ENCODE measurements around the gene RHAG.
"Not testable (repeated sequence)": the region's sequence is repeated elsewhere in the genome, so short reads cannot be mapped to it uniquely, and the experiment has no call there.

RHAG gene

DNA sequence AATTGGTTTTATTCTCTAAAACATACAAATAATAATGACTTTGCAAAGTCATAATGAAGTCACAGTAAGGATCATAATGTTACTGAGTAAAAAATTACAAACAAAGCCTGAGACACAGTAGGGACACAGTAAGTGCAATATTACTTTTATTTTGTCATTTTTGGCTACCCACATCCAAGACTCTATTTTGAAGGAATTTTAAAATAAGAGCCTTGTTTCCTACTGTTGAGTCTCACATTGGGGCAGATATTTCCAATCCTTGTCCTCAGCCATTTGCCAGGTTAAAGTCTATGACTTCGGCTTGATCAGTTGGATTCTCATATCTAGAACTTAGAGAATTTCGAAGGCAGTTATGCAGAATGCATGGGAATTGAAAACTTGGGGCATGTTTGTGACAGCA is 10.8 kb upstream of the RHAG start:
- DNase-seq (ENCODE audit: low spot score in 2 of 2): no peak
- no peaks in the 10 kb centered on the region for H3K9me3 Mint-ChIP-seq
- H3K4me1 Mint-ChIP-seq: no peaks in the 10 kb centered on the region
- H3K27ac Mint-ChIP-seq: no peak overlapping the region
- ATAC-seq: no peak
- no peaks in the 10 kb centered on the region for H3K36me3 Mint-ChIP-seq
- no peak overlapping the region for H3K4me3 Mint-ChIP-seq

DNA sequence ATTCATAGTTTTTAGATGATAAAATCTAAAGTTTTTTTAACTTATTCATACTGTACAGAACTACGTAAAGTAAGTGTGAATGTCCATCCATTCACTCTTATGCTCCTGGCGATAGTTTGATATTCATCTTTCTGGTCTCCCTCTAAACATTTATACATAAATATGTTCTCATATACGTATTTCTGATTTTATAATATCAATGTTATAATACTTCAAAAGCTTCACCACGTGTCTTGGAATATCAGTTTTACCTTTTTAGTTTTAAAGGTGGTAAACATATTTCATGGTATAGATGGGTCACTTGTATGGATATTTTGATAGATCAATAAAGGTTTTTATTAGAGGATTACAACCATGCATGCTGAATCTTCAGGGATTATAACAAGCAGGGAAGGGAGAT is 10.3 kb upstream of the RHAG start:
- no peaks in the 10 kb centered on the region for H3K36me3 Mint-ChIP-seq
- no peaks in the 10 kb centered on the region for H3K4me1 Mint-ChIP-seq
- no peak for DNase-seq (ENCODE audit: low spot score in 2 of 2)
- H3K27ac Mint-ChIP-seq: no peak overlapping the region
- H3K4me3 Mint-ChIP-seq: no peak overlapping the region
- ATAC-seq: no peak
- no peaks in the 10 kb centered on the region for H3K9me3 Mint-ChIP-seq

DNA sequence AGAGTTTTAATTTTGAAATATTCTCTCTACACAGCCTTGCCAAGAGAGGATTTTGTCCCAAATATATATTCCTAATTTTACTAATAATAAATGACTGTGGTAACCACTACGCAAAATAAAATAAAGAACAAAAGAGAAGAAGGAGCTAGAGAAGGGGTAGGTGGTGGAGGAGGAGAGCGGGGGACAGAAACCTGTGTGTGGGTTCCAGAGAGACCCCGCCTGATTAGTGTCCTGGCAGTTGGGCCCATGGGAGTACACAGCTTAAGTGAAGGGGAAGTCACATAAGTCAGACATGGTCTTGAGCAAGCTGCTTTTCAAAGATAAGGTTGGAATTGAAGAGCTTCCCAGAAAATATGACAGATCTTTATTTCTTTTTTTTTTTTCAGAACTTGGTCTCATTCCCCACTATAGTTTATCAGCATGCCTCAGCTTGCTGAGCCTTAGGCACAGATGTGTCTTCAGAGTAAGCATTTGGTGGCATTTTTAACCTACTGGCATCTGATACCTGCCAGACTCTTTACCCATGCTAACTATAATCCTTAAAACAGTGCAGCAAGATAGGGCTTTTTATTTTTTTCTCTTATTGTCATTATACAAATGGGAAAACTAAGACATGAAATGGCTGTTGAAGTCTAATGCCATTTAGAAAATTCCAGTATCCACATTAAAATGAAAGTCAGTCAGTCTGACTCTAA is 9.6 kb upstream of the RHAG start:
- Mint-ChIP-seq H3K9me3 (no peaks in the 10 kb centered on the region), H3K36me3 (no peaks in the 10 kb centered on the region), H3K4me1 (no peaks in the 10 kb centered on the region), H3K27ac (no peak overlapping the region), H3K4me3 (no peak overlapping the region)
- ATAC-seq: no peak
- DNase-seq (ENCODE audit: low spot score in 2 of 2): no peak

DNA sequence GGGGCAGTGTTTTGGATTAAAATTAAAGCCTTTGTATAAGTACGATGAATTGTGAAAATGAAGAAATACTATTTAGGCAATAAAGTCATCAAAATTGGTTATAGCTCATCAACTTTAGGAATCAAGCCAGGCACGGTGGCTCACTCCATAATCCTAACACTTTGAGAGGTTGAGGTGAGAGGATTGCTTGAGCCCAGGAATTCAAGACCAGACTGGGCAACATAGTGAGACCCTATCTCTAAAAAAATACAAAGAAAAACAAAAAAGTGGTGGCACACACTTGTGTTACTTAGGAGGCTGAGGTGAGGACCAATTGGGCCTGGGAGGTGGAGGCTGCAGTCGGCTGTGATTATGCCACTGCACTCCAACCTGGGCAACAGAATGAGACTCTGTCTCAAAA is 8.5 kb upstream of the RHAG start:
- Mint-ChIP-seq H3K4me1 (no peaks in the 10 kb centered on the region), H3K4me3 (no peak overlapping the region), H3K36me3 (no peaks in the 10 kb centered on the region), H3K27ac (no peak overlapping the region), H3K9me3 (no peaks in the 10 kb centered on the region)
- ATAC-seq (no peak), DNase-seq (ENCODE audit: low spot score in 2 of 2) (no peak)

DNA sequence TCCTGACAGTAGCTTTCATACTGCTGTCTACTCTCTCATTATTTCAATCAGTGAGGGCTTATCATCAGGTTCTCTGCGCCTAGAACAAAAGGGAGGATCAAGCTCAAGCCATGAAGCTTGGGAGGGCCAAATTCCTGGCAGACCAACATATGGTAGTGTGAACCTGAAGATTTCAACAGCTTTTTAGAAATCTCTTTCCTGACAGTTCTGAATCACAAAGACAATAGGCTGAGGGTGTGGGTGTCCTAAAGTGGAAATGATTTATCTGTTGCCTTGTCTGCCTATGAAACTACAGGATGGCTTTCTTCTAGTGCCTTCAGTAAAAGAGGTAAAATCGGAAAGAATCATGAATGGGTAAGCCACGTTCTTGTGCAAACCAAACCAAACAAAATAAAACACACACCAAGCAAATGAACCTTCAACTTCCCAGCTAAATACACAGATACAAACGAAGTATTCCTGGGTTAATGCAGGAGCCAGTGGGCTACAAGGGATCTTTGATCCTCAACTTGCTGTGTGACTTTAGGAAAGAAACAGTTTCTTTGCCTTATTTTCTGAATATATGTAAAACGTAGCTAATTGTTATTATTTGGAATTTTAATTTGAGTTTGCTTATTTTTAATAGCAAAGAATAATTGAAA is 2.7 kb upstream of the RHAG start:
- Mint-ChIP-seq H3K9me3 (peaks cover 2% of the 10 kb centered on the region), H3K4me3 (no peak overlapping the region), H3K27ac (no peak overlapping the region), H3K36me3 (no peaks in the 10 kb centered on the region), H3K4me1 (no peaks in the 10 kb centered on the region)
- no peak for ATAC-seq
- no peak for DNase-seq (ENCODE audit: low spot score in 2 of 2)

DNA sequence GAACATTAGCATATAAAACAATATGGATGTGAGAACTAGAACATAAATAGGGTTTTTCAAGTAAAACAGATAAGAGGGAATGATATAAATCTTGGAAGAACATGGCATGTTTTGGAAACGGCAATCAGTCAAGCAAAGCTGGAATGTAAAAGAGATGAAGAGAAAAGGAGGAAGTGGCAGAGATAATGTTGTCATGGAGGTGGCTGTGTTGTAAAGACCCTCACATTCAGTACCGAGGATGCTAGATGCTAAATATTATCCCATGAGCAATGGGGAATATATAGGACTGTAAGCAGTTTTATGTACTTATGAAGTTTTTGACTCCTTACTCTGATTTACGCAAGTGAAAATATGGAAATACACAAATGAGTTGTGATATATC is 702 bp upstream of the RHAG start:
- Mint-ChIP-seq H3K4me1 (no peaks in the 10 kb centered on the region), H3K4me3 (no peak overlapping the region), H3K36me3 (no peaks in the 10 kb centered on the region), H3K27ac (no peak overlapping the region), H3K9me3 (peaks cover 2% of the 10 kb centered on the region)
- no peak for DNase-seq (ENCODE audit: low spot score in 2 of 2)
- no peak for ATAC-seq

DNA sequence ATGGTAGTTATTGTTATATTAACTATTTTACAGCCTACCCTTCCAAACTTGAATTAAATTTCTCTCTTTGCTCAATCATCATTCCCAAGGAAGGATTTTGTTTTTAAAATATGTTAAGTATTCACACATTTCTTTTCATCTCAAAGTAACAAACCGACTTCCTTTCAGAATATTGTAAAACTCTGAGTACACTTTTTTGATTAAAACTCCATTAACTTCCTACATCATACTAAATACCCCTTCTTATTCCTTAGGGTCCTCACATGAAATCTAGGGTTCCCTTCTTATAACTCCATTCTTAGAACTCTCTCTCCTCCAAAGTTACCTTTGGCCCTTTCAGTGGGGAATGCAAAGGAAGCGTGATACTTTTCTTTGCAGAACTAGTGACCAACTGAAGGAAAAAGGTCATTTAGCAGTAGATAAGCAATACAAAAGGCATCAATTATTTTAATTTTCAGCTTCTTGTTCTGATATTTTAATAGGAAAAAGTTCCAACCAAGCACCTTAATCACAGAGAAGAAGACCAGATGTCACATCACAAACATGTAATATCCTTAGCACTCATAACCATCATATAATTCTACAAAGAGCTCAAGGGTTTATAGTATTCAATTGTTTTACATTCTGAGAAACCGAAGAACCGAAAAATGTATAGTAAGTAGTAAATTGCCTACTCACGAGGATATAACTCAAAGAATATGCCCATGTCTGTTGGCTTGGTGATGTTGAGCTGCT is 494 bp downstream of the RHAG start:
- DNase-seq (ENCODE audit: low spot score in 2 of 2) (no peak), ATAC-seq (no peak)
- no peak overlapping the region for H3K27ac Mint-ChIP-seq
- H3K4me3 Mint-ChIP-seq: no peak overlapping the region
- peaks cover 4% of the 10 kb centered on the region for H3K9me3 Mint-ChIP-seq
- H3K4me1 Mint-ChIP-seq: no peaks in the 10 kb centered on the region
- H3K36me3 Mint-ChIP-seq: no peaks in the 10 kb centered on the region

DNA sequence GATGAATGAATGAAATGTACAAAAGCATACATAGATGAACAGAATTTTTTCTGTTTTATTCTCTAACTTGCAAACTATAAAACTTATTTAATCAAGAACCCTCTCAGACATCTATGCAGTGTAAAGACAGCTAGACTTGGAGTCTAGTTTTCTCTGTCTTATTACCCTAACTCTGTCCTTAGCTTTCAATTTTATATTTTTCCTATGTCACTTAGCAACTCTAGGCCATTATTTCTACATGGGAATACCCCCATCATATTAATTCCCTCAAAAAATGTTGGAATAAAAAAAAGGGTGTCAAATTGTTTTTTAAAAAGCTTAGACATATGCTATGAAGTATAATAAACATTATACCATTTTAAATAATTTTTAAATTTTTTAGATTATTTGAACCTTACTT is 1.2 kb downstream of the RHAG start:
- Mint-ChIP-seq H3K4me1 (no peaks in the 10 kb centered on the region), H3K9me3 (peaks cover 4% of the 10 kb centered on the region)
- no peak for ATAC-seq

DNA sequence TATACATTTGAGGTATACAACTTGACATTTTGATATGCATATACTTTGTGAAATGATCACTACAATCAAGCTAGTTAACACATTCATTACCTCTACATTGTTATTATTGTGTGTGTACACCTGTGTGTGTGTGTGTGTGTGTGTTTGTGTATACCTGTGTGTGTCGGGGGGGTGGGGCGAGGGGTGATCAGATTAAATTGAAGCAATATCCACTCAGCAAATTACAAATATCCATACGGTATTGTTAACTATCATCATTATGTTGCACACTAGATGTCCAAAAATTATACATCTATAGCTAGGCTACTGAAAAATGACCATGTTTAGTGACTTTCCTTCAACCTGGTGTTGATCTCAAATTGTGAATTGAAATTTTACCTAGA is 1.8 kb downstream of the RHAG start:
- Mint-ChIP-seq H3K4me1 (no peaks in the 10 kb centered on the region), H3K36me3 (no peaks in the 10 kb centered on the region), H3K4me3 (no peak overlapping the region), H3K9me3 (peaks cover 7% of the 10 kb centered on the region), H3K27ac (no peak overlapping the region)
- DNase-seq (ENCODE audit: low spot score in 2 of 2) (no peak), ATAC-seq (no peak)

More for the DNA sequence above, 1.2 kb downstream of the RHAG start:
- Mint-ChIP-seq H3K36me3 (no peaks in the 10 kb centered on the region), H3K4me3 (no peak overlapping the region), H3K27ac (no peak overlapping the region)
- DNase-seq (ENCODE audit: low spot score in 2 of 2): no peak

DNA sequence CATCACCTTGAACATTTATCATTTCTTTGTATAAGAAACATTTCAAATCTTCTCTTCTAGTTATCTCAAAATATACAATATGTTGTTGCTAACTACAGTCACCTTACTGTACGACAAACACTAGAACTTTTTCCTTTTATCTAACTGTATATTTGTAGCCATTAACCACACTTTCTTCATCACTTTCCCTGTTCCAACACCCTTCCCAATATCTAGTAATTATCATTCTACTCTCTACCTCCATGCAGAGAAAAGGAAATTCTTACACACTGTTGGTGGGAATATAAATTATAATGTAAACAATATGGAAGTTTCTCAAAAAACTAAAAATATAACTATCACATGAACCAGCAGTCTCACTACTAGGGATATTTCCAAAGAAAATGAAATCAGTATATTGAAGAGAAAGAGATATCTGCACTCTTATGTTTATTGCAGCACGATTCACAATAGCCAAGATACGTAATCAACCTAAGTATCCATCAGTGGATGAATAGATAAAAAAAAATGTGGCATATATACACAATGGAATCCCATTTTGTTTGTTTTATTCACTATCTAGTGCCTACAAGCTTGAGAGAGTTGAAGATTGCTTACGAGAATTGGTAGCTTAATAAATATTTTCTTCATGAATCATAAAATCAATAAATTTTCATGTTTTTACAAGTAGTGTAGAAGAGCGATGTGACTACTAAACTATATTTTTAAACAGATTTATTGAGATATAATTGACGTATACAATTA is 2.4 kb downstream of the RHAG start:
- no peak overlapping the region for H3K4me3 Mint-ChIP-seq
- H3K27ac Mint-ChIP-seq: no peak overlapping the region

DNA sequence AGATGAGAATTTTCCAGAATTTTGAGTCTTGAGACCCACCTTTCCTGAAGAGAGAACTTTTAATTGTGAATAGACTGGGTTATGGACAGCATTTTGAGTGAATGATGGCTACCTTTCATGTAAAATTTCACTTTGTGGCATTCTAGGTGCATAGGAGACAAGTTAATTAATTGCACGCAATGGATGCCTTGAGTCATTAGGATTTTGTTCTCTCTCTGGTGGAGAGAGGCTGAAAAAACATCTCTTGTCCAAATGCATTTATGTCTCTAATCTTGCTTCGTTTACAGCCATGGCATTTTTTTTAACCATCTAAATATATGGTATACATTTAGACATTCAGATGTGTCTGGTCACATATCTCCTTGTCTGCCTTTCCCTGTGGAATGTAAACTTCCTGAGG is 3.1 kb downstream of the RHAG start:
- no peak for ATAC-seq
- no peaks in the 10 kb centered on the region for H3K36me3 Mint-ChIP-seq
- H3K9me3 Mint-ChIP-seq: peaks cover 7% of the 10 kb centered on the region
- H3K4me3 Mint-ChIP-seq: no peak overlapping the region
- H3K4me1 Mint-ChIP-seq: no peaks in the 10 kb centered on the region
- DNase-seq (ENCODE audit: low spot score in 2 of 2): no peak
- no peak overlapping the region for H3K27ac Mint-ChIP-seq

More for the DNA sequence above, 2.4 kb downstream of the RHAG start:
- Mint-ChIP-seq H3K4me1 (no peaks in the 10 kb centered on the region), H3K36me3 (no peaks in the 10 kb centered on the region), H3K9me3 (peaks cover 7% of the 10 kb centered on the region)
- DNase-seq (ENCODE audit: low spot score in 2 of 2) (no peak), ATAC-seq (no peak)

DNA sequence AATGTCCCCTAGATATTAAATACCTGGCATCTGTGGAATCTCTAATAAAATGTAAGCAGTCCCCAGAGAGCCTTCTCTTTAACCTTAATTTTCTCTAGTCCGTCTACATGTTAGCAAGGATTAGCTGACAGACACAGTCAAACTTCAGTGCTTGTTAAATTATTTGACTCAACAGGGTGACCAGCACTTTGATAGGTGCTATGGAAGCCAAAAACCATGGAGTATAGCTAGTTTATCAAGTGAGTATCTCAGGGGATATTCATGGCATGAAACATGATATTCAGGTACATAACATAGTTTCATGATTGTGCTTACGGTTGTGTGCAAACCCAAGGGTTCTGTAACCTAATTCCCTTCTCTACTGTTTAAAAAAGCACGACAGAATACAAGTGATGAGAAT is 3.9 kb downstream of the RHAG start:
- no peak overlapping the region for H3K4me3 Mint-ChIP-seq
- no peak for DNase-seq (ENCODE audit: low spot score in 2 of 2)
- no peaks in the 10 kb centered on the region for H3K4me1 Mint-ChIP-seq
- peaks cover 7% of the 10 kb centered on the region for H3K9me3 Mint-ChIP-seq
- H3K27ac Mint-ChIP-seq: no peak overlapping the region
- no peaks in the 10 kb centered on the region for H3K36me3 Mint-ChIP-seq
- ATAC-seq: no peak

DNA sequence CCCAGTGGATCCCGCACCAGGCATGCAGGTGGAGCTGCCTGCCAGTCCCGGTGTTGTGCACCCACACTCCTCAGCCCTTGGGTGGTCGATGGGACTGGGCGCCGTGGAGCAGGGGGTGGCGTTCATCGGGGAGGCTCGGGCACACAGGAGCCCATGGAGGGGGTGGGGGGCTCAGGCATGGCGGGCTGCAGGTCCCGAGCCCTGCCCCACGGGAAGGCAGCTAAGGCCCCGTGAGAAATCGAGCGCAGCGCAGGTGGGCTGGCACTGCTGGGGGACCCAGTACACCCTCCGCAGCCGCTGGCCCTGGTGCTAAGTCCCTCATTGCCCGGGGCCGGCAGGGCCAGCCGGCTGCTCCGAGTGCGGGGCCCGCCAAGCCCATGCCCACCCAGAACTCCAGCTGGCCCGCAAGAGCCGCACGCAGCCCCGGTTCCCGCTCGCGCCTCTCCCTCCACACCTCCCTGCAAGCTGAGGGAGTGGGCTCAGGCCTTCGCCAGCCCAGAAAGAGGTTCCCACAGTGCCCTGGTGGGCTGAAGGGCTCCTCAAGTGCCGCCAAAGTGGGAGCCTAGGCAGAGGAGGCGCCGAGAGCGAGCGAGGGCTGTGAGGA is 7.1 kb downstream of the RHAG start:
- H3K36me3 Mint-ChIP-seq; H3K4me1 Mint-ChIP-seq; DNase-seq (ENCODE audit: low spot score in 2 of 2); ATAC-seq; H3K9me3 Mint-ChIP-seq; H3K27ac Mint-ChIP-seq; H3K4me3 Mint-ChIP-seq: not testable (repeated sequence)

DNA sequence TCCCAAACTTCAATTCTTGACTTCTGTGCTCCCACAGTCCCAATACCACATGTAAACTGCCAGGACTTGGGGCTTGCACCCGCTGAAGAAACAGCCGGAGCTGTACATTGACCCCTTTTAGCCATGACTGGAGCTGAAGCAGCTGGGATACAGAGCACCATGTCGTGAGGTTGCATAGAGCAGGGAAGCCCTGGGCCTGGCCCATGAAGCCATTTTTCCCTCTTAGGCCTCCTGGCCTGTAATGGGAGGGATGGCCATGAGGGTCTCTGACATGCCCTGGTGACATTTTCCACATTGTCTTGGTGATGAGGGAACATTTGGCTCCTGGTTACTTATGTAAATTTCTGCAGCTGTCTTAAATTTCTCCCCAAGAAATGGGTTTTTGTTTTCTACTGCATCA is 9.8 kb downstream of the RHAG start:
- H3K4me1 Mint-ChIP-seq: no peaks in the 10 kb centered on the region
- no peak overlapping the region for H3K27ac Mint-ChIP-seq
- H3K9me3 Mint-ChIP-seq: peaks cover 5% of the 10 kb centered on the region

DNA sequence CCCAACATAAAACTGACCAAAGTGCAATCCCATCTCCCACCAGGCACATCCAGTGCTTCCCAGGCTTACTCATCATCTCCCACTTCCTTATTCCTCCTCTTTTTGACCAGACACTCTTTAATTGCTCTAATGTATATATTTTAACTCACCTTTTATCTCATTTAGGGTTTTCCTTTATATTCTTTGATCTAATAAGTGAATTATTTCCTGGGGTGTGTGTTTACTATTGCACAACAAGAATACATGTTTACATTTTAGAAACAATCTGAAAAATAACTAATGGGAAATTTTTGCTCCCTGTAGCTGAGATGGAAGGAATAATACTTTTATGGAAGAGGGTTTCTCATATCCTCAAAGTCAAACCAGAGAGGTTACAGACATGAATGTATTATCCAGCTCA is 18.4 kb downstream of the RHAG start:
- Mint-ChIP-seq H3K9me3 (no peaks in the 10 kb centered on the region), H3K36me3 (no peaks in the 10 kb centered on the region), H3K4me3 (no peak overlapping the region), H3K27ac (no peak overlapping the region), H3K4me1 (no peaks in the 10 kb centered on the region)
- DNase-seq (ENCODE audit: low spot score in 2 of 2) (no peak), ATAC-seq (no peak)

More for the DNA sequence above, 9.8 kb downstream of the RHAG start:
- no peak for DNase-seq (ENCODE audit: low spot score in 2 of 2)
- Mint-ChIP-seq H3K4me3 (no peak overlapping the region), H3K36me3 (no peaks in the 10 kb centered on the region)
- ATAC-seq: no peak
